T-helper 2 cell (primary cell): ENCODE data around the gene DDX24.

ENCODE experiments used
- DNase-seq, 5 experiments: peaks; one replicate each; pipeline versions ENCODE4 v3.0.0 to v3.0.0-alpha.2; 2012 to 2022
- total RNA-seq, 2 donors: gene quantifications; one replicate each; lab custom pipeline; 2026; lab: John Stamatoyannopoulos, UW

Gene DDX24
- 889 to 1,157 reads per million in 2 donors for total RNA-seq

DNA sequence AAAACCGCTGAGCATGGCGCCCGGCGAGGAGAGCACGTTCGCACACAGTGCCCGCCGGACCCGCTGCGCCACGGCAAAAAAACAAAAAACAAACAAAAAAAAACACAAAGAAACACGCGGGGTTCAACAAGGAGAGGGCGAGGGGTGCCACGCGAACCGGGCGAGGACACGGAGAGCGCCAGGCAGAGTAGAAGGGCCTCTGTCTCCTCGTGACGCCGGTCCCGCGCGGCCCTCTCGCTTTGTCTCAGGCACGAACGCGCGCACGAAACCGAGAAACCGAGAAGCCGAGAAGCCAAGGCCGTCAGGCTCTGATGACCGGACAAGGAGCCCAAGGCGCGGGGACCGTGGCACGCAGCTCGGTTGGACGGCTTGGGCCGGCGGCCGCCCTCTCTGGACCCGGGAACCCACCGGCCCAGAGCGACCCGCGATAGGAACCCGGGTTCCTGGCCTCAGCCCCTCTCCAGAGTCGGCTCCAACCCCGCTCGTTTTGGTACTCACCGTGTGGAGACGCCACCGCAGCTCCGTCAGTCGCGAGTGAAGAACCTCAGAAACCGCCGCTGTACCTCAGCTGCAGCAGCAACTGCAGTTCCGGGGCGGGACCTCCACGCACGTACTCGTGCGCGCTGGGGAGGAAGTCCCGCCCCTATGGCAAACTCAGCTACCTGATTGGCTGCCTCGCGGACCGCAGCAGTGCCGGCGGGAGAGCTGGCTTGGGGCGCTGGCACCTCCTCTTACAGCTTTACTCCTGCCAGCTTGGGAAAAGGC lies at the start of gene DDX24, which contains the start of gene IFI27L1:
Gene DDX24, minus strand, starts transcription at position 582 of the 765 bp plus-strand sequence. CDS start 1,460 bp downstream, outside the sequence.
Gene IFI27L1, plus strand, starts transcription at position 690 of the 765 bp plus-strand sequence. CDS start 15,628 bp downstream, outside the sequence.
- peak; percentile 92 to 98 (median 95) for DNase-seq

GRCh38 chr14:94129758-94130414 lies 48.9 kb upstream of the DDX24 start:
- DNase-seq, result peak in 3 of 5 experiments; percentile 17 to 60 (median 19)

DNA sequence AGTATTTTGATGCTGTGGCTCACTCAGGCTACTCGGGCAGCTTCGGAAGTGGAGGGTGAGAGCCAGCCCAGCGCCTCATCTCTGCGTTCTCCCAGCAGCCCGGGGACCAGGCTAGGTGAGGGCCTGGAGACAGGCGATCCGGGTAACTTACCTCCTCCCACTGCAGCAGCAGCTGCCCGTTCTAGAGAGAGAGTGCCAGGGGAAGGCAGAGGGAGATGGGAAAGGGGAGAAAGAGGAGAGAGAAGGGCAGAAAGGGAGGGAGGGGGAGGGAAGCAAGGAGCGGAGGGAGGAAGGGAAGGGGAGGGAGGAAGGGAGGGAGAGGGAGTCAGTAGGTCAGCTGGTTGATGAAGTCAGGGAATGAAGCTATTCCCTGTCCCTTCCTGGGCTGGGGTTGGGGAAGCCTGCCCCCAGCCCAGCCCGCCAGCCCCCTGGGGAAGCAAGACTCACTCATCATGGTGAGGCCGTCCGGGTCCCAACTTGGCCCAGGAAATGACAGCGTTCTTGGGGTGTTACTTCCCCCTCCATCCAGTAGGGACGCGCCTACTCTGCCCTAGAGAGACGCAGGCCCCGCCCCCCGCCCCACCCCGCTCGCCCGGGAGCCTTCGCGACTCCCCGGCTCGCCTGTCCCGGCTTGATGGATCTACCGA lies 48.2 kb upstream of the DDX24 start, which contains the start of gene IFI27L2:
Gene IFI27L2, minus strand, starts transcription at position 494 of the 647 bp plus-strand sequence. Its CDS starts 40 bp downstream, at position 454.
- DNase-seq, result peak; percentile 36 to 88 (median 47)

DNA sequence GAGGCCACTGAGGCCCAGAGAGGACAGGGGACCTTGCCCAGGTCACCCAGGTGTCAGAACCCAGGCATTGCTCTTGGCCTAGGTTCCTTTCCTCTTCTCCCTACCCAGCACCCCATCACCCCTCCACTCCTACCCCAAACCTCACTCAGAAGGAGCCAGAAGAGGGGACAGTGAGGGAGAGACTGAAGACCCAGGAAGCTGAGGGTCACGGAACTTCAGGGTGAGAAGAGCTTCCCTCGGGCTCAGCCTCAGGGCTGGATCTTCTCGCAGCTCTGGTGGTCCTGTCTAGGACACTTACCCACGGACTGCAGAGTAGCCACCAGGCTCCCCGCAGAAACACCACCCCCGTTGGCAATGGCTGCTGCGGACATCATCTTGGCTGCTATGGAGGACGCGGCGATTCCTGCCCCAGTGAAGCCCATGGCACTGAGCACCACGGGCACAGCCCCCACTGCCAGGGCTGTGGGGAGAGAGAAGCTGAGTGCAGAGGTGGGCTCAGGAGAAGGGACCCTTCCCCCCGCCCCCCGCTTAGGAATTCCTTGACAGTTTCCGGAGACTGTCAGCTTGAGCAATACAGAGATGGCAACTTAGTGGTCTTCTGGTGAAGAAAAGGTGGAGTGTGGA lies 47.3 kb upstream of the DDX24 start:
- no peak for DNase-seq

DNA sequence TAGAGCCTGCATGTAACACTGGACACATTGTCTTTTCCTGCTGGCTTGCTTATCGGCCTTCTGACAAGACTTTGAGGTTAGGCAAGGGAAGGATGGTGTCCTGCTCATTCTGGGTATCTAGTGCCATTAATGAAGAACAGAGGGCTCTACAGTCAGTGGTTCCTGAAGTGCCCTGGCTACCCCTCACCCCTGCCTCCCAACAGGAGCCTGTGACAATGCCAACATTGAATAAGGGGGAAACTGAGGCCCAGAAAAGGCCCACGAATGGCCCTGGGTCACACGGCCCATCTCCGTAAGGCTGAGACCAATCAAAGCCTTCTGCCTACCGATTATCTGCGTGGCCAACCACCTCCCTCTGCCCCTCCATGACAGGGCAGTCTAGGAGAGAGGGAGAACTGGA lies 46.3 kb upstream of the DDX24 start:
- no peak for DNase-seq

DNA sequence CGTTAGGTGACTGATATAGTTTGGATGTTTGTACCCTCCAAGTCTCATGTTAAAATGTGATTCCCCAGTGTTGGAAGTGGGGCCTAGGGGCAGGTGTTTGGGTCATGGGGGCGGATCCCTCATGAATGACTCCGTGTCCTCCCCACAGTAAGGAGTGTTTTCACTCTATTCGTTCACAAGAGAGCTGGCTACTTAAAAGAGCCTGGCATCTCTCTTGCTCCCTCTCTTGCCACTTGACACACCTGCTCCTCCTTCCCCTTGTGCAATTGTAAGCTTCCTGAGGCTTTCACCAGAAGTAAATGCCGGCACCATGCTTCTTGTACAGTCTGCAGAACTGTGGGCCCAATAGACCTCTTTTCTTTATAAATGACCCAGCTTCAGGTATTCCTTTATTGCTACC lies 45.8 kb upstream of the DDX24 start:
- DNase-seq, result no peak

GRCh38 chr14:94126419-94126677 lies 45.3 kb upstream of the DDX24 start:
- DNase-seq, result no peak

DNA sequence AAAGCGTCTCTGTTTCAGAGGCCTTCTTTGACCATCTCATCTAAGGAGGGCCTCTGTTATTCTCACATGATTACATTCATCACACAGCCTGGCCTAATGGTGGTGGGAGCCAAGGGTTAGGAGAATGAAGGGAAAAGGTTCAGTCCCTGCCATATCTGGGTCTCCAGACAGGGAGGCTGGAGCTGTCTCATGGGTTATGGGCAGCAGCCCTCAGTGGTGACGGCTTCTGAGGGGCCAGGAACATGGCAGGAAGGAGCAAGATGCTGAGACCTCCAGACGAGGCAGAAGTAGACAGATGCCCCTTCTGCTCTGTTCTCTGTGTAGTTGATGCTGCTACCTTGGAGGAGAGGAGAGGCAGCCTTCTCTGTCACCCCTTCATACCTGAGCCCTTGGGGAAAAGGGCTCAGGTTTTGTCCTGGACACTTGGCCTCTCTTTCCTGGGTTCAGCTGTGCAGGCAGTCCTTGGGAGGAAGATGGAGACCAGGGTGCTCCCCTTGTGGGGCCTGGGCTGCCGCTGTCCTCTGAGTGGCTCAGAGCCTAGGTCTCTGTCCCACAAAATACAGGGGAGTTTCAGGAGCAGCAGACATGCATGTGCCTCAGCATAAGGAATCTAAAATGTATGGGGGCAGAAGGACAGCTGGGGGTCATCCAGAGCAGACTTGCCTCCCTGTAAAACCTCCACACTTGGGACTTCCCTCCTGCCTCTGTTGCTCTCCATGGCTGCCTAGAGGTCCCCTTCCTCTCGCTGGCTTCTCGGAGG lies 44.8 kb upstream of the DDX24 start:
- DNase-seq, result no peak

DNA sequence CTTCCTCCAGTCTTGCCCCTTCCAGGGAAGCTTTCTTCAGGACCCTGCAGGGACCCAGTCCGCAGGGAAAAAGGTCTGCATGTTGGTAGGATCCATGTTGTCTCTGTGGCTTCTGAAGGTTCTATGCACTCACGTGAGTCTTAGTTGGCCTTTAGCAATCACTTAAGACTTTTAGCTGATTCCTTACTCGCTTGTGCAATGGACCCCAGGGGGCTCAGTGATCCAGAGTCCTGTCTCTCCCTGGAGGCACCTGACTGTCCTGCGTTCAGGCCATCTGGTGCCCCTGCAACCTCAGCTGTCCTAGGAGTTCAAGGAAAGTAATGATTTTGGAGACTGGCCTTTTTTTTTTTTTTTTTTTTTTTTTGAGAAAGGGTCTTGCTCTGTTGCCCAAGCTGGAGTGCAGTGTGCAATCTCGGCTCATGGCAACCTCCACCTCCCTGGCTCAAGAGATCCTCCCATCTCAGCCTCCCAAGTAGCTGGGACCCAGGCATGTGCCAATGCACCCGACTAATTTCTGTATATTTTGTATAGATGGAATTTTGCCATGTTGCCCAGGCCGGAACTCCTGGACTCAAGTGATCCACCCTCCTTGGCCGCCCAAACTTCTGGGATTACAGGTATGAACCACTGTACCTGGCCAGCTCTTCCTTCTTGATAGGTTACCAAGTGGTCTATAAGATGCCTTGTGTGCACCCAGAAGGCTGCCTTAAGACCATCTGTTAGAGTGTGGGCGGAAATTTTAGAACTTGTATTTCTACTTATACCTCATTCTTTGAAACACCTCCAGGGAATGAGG lies 43.8 kb upstream of the DDX24 start:
- DNase-seq, result no peak

DNA sequence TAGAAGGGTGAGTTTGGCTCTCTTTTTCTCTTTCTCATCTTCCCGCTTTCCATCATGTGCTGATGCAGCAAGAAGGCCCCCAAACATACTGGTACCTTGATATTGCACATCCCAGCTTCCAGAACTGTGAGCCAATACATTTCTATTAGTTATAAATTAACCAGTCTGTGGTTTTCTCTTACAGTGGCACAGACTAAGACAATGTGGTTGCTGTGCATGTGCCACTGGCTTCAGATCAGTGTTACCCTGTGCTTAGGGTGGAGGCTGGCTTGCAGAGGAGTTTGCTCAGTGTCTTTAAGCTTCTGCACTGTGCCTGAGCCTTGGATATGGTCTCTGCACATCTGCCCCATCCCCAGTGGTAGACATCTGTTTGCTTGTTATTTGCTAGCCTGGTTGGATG lies 42.9 kb upstream of the DDX24 start:
- no peak for DNase-seq

- DNase-seq, result no peak
Observed at GRCh38 chr14:94123296-94123695, 42.3 kb upstream of the DDX24 start.

DNA sequence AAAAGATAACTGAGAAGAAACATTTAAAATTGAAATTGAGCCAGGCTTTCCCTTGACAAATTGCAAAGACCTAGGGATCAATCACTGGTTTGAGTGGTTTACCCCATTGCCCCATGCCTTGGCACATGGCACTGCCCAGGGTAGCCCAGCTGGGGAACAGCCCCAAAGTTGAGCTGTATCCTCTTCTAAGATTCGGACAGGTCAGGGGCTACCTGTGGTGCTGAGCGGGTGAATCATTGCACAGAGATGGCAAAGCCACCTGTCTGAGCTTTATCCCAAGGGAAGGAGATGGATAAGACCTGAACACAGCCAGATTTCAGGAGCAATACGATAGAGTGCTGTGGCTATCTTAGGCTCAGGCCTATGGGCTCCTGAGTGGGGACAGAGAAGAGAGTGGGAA lies 41.4 kb upstream of the DDX24 start:
- DNase-seq, result no peak

DNA sequence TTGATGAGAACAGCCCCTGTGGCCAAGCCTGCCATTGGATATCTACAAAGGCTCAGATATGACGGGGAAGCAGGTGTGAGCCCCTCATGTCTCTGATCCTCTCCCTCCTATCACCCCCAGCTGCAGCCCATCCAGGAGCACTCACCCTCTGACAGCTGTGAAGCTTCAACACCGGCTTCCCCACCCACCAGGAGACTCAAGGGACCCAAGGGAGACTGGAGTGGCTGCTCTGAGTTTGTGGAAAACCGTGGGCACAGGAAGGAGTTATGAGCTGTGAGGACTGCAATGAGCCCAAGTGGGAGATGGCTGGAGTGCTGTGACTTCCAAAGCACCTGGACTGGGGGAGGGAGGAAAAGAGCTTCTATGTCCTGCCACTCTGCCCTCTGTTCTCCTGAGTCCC lies 40.5 kb upstream of the DDX24 start:
- no peak for DNase-seq

DNA sequence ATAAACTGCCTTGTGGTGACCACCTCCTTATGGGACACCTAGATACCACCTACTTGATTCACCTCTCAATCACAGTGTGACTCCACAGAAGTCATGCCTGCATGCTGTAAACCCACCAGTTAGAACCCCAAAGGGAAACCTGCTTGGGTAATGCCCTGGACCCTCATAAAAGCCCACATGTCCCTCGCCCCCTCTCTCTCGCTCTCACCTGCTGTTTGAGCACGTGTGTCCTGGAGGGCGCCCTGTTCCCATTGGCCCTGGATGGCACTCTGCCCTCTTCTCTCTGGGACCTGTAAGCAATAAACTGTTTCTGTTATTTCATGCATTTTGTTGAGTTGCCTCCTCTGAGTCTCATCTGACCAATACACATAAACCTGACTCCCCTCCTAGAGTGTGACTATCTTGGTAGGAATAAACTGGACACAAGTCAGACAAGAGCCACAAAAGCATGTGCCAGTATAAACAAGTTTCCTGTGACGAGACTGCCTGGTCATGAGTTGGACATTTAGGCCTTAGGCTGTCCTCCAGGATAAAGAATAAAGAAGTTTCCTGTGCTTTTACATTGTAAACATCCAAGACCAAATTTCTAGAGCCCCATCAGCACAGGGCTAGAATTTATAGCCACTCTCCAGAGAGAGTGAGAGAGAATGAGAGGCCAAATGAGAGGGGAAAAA lies 39.8 kb upstream of the DDX24 start:
- DNase-seq, result no peak

- DNase-seq, result no peak
Observed at GRCh38 chr14:94119071-94119470, 38.1 kb upstream of the DDX24 start.

DNA sequence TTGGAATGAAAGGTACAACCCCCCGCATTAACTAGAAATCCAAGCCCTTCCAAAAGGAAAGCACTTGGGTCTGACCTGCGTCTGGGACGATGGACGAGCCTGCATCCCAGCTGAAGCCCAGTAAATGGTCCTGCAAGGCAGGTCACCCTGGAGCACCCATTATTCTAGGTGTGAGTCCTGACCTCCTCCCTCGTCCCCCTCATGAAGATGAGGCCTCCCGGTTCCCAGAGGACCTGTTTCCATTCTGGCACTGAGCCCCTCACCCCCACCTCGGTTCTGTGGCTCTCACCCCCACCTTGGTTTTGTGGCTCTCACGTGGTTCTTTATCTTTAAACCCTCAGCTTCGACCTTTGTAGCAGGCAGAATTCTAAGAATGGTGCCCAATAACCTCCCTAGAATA lies 36.9 kb upstream of the DDX24 start:
- no peak for DNase-seq

- DNase-seq, result no peak
Observed at GRCh38 chr14:94116701-94117100, 35.7 kb upstream of the DDX24 start.

GRCh38 chr14:94115631-94116030 lies 34.6 kb upstream of the DDX24 start:
- no peak for DNase-seq

GRCh38 chr14:94115058-94115591 lies 34.1 kb upstream of the DDX24 start:
- DNase-seq, result no peak

DNA sequence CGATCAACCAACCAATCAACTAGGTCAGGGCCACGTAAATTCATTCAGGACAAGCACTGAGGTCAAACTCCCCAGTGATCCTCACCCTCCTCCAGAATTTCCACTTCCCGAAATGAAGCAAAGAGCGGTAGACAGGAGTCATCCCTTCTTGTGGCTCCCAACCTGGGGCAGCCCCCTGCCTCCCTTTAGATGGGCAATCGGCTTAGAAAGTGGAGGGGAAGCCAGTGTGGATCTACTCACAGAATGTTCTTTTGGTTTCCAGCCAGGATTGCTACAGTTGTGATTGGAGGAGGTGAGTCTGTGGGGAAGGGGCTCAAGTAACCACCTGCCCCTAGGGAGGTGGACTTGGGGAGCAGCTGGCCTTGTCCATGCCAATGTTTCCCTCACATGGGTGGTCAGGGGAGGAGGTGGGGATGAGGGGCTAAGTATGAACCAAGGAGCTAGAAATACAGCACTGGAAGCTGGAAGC lies 33.6 kb upstream of the DDX24 start:
- no peak for DNase-seq
